Measurements from ENCODE around the gene CHP2. TPM values are rescaled to one million over a fixed set of nuclear protein-coding genes. Genes with fewer than 3 reads are reported as not detected.

The CHP2 gene
- total RNA-seq, 1 experiment from 2014 or later: 2.1 TPM

- TF ChIP-seq TCF7 (CRISPR knock-in tag; IDR thresholded peaks at IDR 0.05; ENCODE audit: low read depth) (no peak), JAZF1 (CRISPR knock-in tag; IDR thresholded peaks at IDR 0.05) (no peak), AFF4 (CRISPR knock-in tag; IDR thresholded peaks at IDR 0.05; ENCODE audit: borderline replicate concordance) (no peak), TP53 (CRISPR knock-in tag; IDR thresholded peaks at IDR 0.05) (no peak), MAX (CRISPR knock-in tag; IDR thresholded peaks at IDR 0.05) (no peak), CREB1 (CRISPR knock-in tag; IDR thresholded peaks at IDR 0.05) (no peak), HMGA2 (CRISPR knock-in tag; IDR thresholded peaks at IDR 0.05) (no peak), USF2 (CRISPR knock-in tag; IDR thresholded peaks at IDR 0.05) (no peak), AR (CRISPR knock-in tag; IDR thresholded peaks at IDR 0.05) (no peak), ATF3 (CRISPR knock-in tag; conservative IDR thresholded peaks at IDR 0.05) (no peak), ZNF671 (CRISPR knock-in tag; IDR thresholded peaks at IDR 0.05) (no peak), ATF6 (CRISPR knock-in tag; IDR thresholded peaks at IDR 0.05) (no peak), IRF2 (CRISPR knock-in tag; IDR thresholded peaks at IDR 0.05; ENCODE audit: borderline replicate concordance, low read depth) (no peak), ZBTB21 (CRISPR knock-in tag; IDR thresholded peaks at IDR 0.05; ENCODE audit: borderline replicate concordance) (no peak), ZNF121 (CRISPR knock-in tag; IDR thresholded peaks at IDR 0.05) (no peak)
Measured at GRCh38 chr16:23796941-23797340, 42.1 kb downstream of the CHP2 start.

GRCh38 chr16:23801378-23801777 is 46.6 kb downstream of the CHP2 start:
- Mint-ChIP-seq H3K27ac (no peak overlapping the region), H3K4me1 (peaks cover 6% of the 10 kb centered on the region), H3K27me3 (ENCODE audit: low read depth) (peaks cover 7% of the 10 kb centered on the region), H3K36me3 (no peaks in the 10 kb centered on the region; the same call in 1 of the 2 replicates), H3K4me3 (no peak overlapping the region), H3K9me3 (peaks cover 9% of the 10 kb centered on the region)
- no peak for TF ChIP-seq PRDM15 (CRISPR knock-in tag; IDR thresholded peaks at IDR 0.05)
- peak; percentile 73 for TF ChIP-seq CTCF (IDR thresholded peaks at IDR 0.05)
- TF ChIP-seq CDX4 (CRISPR knock-in tag; IDR thresholded peaks at IDR 0.05; ENCODE audit: borderline replicate concordance): no peak
- no peak for TF ChIP-seq TCF7 (CRISPR knock-in tag; IDR thresholded peaks at IDR 0.05; ENCODE audit: low read depth)
- TF ChIP-seq ZNF121 (CRISPR knock-in tag; IDR thresholded peaks at IDR 0.05): peak; percentile 5; the same call in 1 of the 2 replicates
- CTCF ChIA-PET: interaction anchor here (0.6 to 4.6 kb wide), 11 partner anchors 15 to 269 kb away, joined by 3 to 65 read pairs (median 3); partner anchors contain the start of gene CHP2
- DNase-seq (ENCODE audit: low spot score) (peak; percentile 82), ATAC-seq (peak; percentile 78)
- POLR2A ChIA-PET: no interaction called here

More at GRCh38 chr16:23796941-23797340, 42.1 kb downstream of the CHP2 start:
- peaks cover 17% of the 10 kb centered on the region for H3K27me3 Mint-ChIP-seq (ENCODE audit: low read depth)
- POLR2A ChIA-PET: no interaction called here
- H3K4me1 Mint-ChIP-seq: peaks cover 19% of the 10 kb centered on the region
- H3K27ac Mint-ChIP-seq: no peak overlapping the region
- H3K9me3 Mint-ChIP-seq: peaks cover 9% of the 10 kb centered on the region
- CTCF ChIA-PET: interaction anchor here (1.1 to 2.2 kb wide), 3 partner anchors 9 to 240 kb away, joined by 5 to 17 read pairs (median 6); no protein-coding TSS in a partner anchor
- no peak for DNase-seq (ENCODE audit: low spot score)
- no peak for ATAC-seq
- H3K4me3 Mint-ChIP-seq: no peak overlapping the region
- no peaks in the 10 kb centered on the region; the same call in 1 of the 2 replicates for H3K36me3 Mint-ChIP-seq
